HG03103 (cell line): ENCODE measurements around the gene CREB3L2.
"Not testable (repeated sequence)": the region's sequence is repeated elsewhere in the genome, so short reads cannot be mapped to it uniquely, and the experiment has no call there.

Experiments used
- ATAC-seq: cut with Tn5 transposase; IDR thresholded peaks from one replicate; pipeline ENCODE4 v1.9.1; 2021; ENCODE audit warnings: low read depth; ENCODE audit not compliant: unreplicated experiment

Gene CREB3L2

GRCh38 chr7:137990251-137990941, 11.5 kb downstream of the CREB3L2 start:
- ATAC-seq: no peak

- ATAC-seq: no peak
Observed at GRCh38 chr7:137989590-137989989, 12.3 kb downstream of the CREB3L2 start.

- ATAC-seq: no peak
Observed at GRCh38 chr7:137989094-137989493, 12.8 kb downstream of the CREB3L2 start.

GRCh38 chr7:137987968-137988367, 13.9 kb downstream of the CREB3L2 start:
- ATAC-seq: peak; percentile 48

GRCh38 chr7:137987563-137987962, 14.3 kb downstream of the CREB3L2 start:
- no peak for ATAC-seq

GRCh38 chr7:137987018-137987349, 14.9 kb downstream of the CREB3L2 start:
- ATAC-seq: no peak

- ATAC-seq: no peak
Observed at GRCh38 chr7:137986252-137987017, 15.5 kb downstream of the CREB3L2 start.

GRCh38 chr7:137985897-137986251, 16.0 kb downstream of the CREB3L2 start:
- peak; percentile 46 for ATAC-seq

- peak; percentile 37 for ATAC-seq
Observed at GRCh38 chr7:137985253-137985896, 16.5 kb downstream of the CREB3L2 start.

GRCh38 chr7:137984181-137985041, 17.5 kb downstream of the CREB3L2 start:
- no peak for ATAC-seq

- no peak for ATAC-seq
Observed at GRCh38 chr7:137983323-137984008, 18.4 kb downstream of the CREB3L2 start.

GRCh38 chr7:137982394-137982793, 19.5 kb downstream of the CREB3L2 start:
- ATAC-seq: not testable (repeated sequence)

GRCh38 chr7:137981668-137982067, 20.2 kb downstream of the CREB3L2 start:
- peak; percentile 43 for ATAC-seq

- no peak for ATAC-seq
Observed at GRCh38 chr7:137981175-137981574, 20.7 kb downstream of the CREB3L2 start.

GRCh38 chr7:137980308-137980707, 21.6 kb downstream of the CREB3L2 start:
- ATAC-seq: no peak

GRCh38 chr7:137978464-137979237, 23.2 kb downstream of the CREB3L2 start:
- no peak for ATAC-seq

- ATAC-seq: no peak
Observed at GRCh38 chr7:137977173-137977572, 24.7 kb downstream of the CREB3L2 start.

GRCh38 chr7:137976696-137977095, 25.2 kb downstream of the CREB3L2 start:
- no peak for ATAC-seq

- no peak for ATAC-seq
Observed at GRCh38 chr7:137976232-137976631, 25.7 kb downstream of the CREB3L2 start.
